Keratinocyte (primary cell): Measurements from ENCODE around the gene ELF1.

ENCODE experiments used
- EZH2 ChIP-seq: IDR thresholded peaks from one replicate; pipeline ENCODE4 v1.6.1; 2012; ENCODE audit warnings: inconsistent platforms, mild to moderate bottlenecking, low read length, moderate library complexity
- TF ChIP-seq, protein P1 (sequence below), 3 experiments: IDR thresholded peaks in 1 of 3; conservative IDR thresholded peaks in 1 of 3; optimal IDR thresholded peaks in 1 of 3; 2 replicates in 2 of 3; 3 replicates in 1 of 3; pipeline versions ENCODE3 to v1.5.1; 2011; ENCODE audit warnings: low read length in 3 of 3, mild to moderate bottlenecking in 3 of 3, moderate library complexity in 2 of 3, control low read depth in 1 of 3, inconsistent platforms in 1 of 3; ENCODE audit not compliant: insufficient read depth in 2 of 3; ENCODE audit errors: extremely low read depth in 1 of 3

DNA sequence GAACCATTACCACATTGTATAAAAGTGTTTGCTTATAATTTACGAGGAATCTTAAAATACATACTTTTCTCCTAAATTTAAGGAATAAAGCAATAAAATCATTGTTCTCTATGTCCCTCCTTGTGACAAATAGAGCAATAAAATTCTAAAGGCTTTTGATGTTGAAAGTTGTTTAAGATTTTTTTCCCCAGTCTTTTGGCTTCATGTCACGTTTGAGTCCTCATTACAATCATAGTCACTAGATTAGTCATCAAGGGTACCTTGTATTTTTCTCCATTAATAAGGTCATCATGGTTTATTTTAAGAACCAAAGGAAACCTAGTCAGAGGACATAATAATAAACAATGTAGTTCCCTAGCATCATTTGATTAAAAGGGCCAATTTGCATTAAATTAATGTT, 45.4 kb upstream of the ELF1 start:
- TF ChIP-seq, protein P1, sequence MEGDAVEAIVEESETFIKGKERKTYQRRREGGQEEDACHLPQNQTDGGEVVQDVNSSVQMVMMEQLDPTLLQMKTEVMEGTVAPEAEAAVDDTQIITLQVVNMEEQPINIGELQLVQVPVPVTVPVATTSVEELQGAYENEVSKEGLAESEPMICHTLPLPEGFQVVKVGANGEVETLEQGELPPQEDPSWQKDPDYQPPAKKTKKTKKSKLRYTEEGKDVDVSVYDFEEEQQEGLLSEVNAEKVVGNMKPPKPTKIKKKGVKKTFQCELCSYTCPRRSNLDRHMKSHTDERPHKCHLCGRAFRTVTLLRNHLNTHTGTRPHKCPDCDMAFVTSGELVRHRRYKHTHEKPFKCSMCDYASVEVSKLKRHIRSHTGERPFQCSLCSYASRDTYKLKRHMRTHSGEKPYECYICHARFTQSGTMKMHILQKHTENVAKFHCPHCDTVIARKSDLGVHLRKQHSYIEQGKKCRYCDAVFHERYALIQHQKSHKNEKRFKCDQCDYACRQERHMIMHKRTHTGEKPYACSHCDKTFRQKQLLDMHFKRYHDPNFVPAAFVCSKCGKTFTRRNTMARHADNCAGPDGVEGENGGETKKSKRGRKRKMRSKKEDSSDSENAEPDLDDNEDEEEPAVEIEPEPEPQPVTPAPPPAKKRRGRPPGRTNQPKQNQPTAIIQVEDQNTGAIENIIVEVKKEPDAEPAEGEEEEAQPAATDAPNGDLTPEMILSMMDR (optimal IDR thresholded peaks at IDR 0.05 in 1 of 3, IDR thresholded peaks at IDR 0.05 in 1 of 3, conservative IDR thresholded peaks at IDR 0.05 in 1 of 3; ENCODE audit: extremely low read depth in 1 of 3, insufficient read depth in 2 of 3, low read length in 3 of 3): no peak
- no peak for TF ChIP-seq EZH2
